K562 (cell line): ENCODE results near the gene C1QTNF5. TPM values are rescaled to one million over a fixed set of nuclear protein-coding genes. Genes with fewer than 3 reads are reported as not detected.

Experiments
- ARID2 ChIP-seq: fragments of 450-650 bp; IDR thresholded peaks from 2 replicates; pipeline ENCODE4 v1.6.1; 2017; ENCODE audit warnings: antibody characterized with exemption, mild to moderate bottlenecking
- ATF1 ChIP-seq, 2 experiments: fragments of 450-650 bp in 1 of 2; IDR thresholded peaks; 2 replicates each; pipeline ENCODE4 v1.6.1; 2016; ENCODE audit warnings: missing compliant biosample characterization in 1 of 2, missing genetic modification characterization in 1 of 2
- BDP1 ChIP-seq: IDR thresholded peaks from 3 replicates; pipeline ENCODE4 v1.6.1; 2011; ENCODE audit not compliant: insufficient read length, insufficient read depth
- CBFA2T2 ChIP-seq: fragments of 450-650 bp; conservative IDR thresholded peaks from 2 replicates; pipeline ENCODE4 v1.6.1; 2017; ENCODE audit warnings: mild to moderate bottlenecking
- E2F5 ChIP-seq: sonication (generic); formaldehyde crosslinking; IDR thresholded peaks from 2 replicates; pipeline ENCODE4 v1.8.0; 2022; ENCODE audit warnings: mild to moderate bottlenecking, missing genetic modification reagents
- ELF1 ChIP-seq: fragments of 200-800 bp; sonication (Bioruptor generic); IDR thresholded peaks from 2 replicates; pipeline ENCODE4 v1.6.1; 2016; ENCODE audit warnings: missing genetic modification characterization, missing compliant biosample characterization
- ELF4 ChIP-seq: fragments of 450-650 bp; formaldehyde crosslinking; IDR thresholded peaks from 2 replicates; pipeline ENCODE4 v1.4.0; 2022; ENCODE audit warnings: missing genetic modification characterization
- ERF ChIP-seq: fragments of 450-650 bp; formaldehyde crosslinking; IDR thresholded peaks from 2 replicates; pipeline ENCODE4 v1.4.0; 2020; ENCODE audit warnings: mild to moderate bottlenecking, mixed read lengths
- FOXA1 ChIP-seq: fragments of 450-650 bp; IDR thresholded peaks from 2 replicates; pipeline ENCODE4 v1.6.1; 2016; ENCODE audit warnings: mild to moderate bottlenecking, borderline replicate concordance
- GATAD2A ChIP-seq: fragments of 450-650 bp; IDR thresholded peaks from 2 replicates; pipeline ENCODE4 v1.6.1; 2017
- HDAC2 ChIP-seq: fragments of 450-650 bp; IDR thresholded peaks from 2 replicates; pipeline ENCODE4 v1.6.1; 2016; ENCODE audit warnings: mild to moderate bottlenecking
- HNRNPL ChIP-seq: fragments of 200-400 bp; formaldehyde crosslinking; IDR thresholded peaks from 2 replicates; pipeline ENCODE4 v1.6.1; 2017; ENCODE audit warnings: low read depth, mild to moderate bottlenecking, low read length
- HNRNPLL ChIP-seq: fragments of 200-400 bp; formaldehyde crosslinking; IDR thresholded peaks from 2 replicates; pipeline ENCODE4 v1.6.1; 2017; ENCODE audit warnings: low read length, low read depth, mild to moderate bottlenecking; ENCODE audit not compliant: poor library complexity, severe bottlenecking
- LEF1 ChIP-seq: fragments of 450-650 bp; IDR thresholded peaks from 2 replicates; pipeline ENCODE4 v1.6.1; 2016; ENCODE audit warnings: mild to moderate bottlenecking
- MAFK ChIP-seq: IDR thresholded peaks from 2 replicates; pipeline ENCODE4 v1.6.1; 2011; ENCODE audit warnings: low read length, improper control_type of control experiment
- MCM5 ChIP-seq: fragments of 450-650 bp; IDR thresholded peaks from 2 replicates; pipeline ENCODE4 v1.6.1; 2016; ENCODE audit warnings: low read depth
- MITF ChIP-seq: IDR thresholded peaks from 2 replicates; pipeline ENCODE4 v1.6.1; 2014; ENCODE audit warnings: antibody characterized with exemption
- NEUROD1 ChIP-seq: fragments of 150-350 bp; IDR thresholded peaks from 2 replicates; pipeline ENCODE4 v1.6.1; 2014; ENCODE audit warnings: borderline replicate concordance, low read length, low read depth; ENCODE audit not compliant: partially characterized antibody
- NFATC3 ChIP-seq: fragments of 450-650 bp; IDR thresholded peaks from 2 replicates; pipeline ENCODE4 v1.6.1; 2017; ENCODE audit warnings: mild to moderate bottlenecking
- PHF20 ChIP-seq: fragments of 450-650 bp; IDR thresholded peaks from 2 replicates; pipeline ENCODE4 v1.6.1; 2018; ENCODE audit not compliant: partially characterized antibody
- POLR2B ChIP-seq: fragments of 450-650 bp; IDR thresholded peaks from 2 replicates; pipeline ENCODE4 v1.6.1; 2018; ENCODE audit warnings: low read depth; ENCODE audit not compliant: partially characterized antibody
- RBM22 ChIP-seq: fragments of 200-400 bp; formaldehyde crosslinking; IDR thresholded peaks from 2 replicates; pipeline ENCODE4 v1.6.1; 2018; ENCODE audit warnings: low read length, low read depth; ENCODE audit not compliant: poor library complexity, severe bottlenecking
- SAFB ChIP-seq: fragments of 200-400 bp; formaldehyde crosslinking; IDR thresholded peaks from 2 replicates; pipeline ENCODE4 v1.6.1; 2017; ENCODE audit warnings: low read depth, low read length, borderline replicate concordance
- SMARCC2 ChIP-seq: fragments of 450-650 bp; IDR thresholded peaks from 2 replicates; pipeline ENCODE4 v1.6.1; 2017; ENCODE audit warnings: antibody characterized with exemption, moderate library complexity, mild to moderate bottlenecking, low read depth
- YY1 ChIP-seq, 3 experiments: IDR thresholded peaks; 2 replicates each; pipeline ENCODE4 v1.6.1; 2011; ENCODE audit warnings: low read length in 2 of 3, mild to moderate bottlenecking in 2 of 3, moderate library complexity in 2 of 3, borderline replicate concordance in 1 of 3, control low read depth in 1 of 3, low read depth in 1 of 3; ENCODE audit not compliant: insufficient read depth in 3 of 3, insufficient replicate concordance in 2 of 3, control insufficient read depth in 1 of 3, insufficient read length in 1 of 3; ENCODE audit errors: extremely low read depth in 1 of 3
- ZNF143 ChIP-seq: sonication (generic); formaldehyde crosslinking; IDR thresholded peaks from 2 replicates; pipeline ENCODE4 v1.9.0; 2022; ENCODE audit warnings: mild to moderate bottlenecking, missing genetic modification reagents
- polyA plus RNA-seq, 8 experiments: library from polyadenylated mRNA; depleted of rRNA in 4 of 8; stranded (reverse) in 5 of 8; unstranded in 3 of 8; fragments of >200 nt; fragmentation: Nextera tagmentation in 2 of 8; fragmentation: Illumina TruSeq in 1 of 8; extraction: Ambion mirVana in 2 of 8; extraction: Trizol in 1 of 8; gene quantifications; 2 replicates each; pipeline versions ENCODE4 v1.2.1 to v1.2.3, GENCODE V29; 2011 to 2014; ENCODE audit warnings: inconsistent platforms in 1 of 8, missing spikeins in 1 of 8
- total RNA-seq, 7 experiments: library from RNA; depleted of rRNA in 6 of 7; stranded (reverse); fragments of >200 nt in 6 of 7; fragmentation: Illumina TruSeq in 2 of 7; extraction: Trizol in 2 of 7; gene quantifications; 2 replicates each; pipeline versions ENCODE4 v1.2.1 to v1.2.3, GENCODE V29; 2011 to 2021; ENCODE audit warnings: low replicate concordance in 1 of 7
- TF ChIP-seq, protein P1 (sequence below): sonication (generic); formaldehyde crosslinking; IDR thresholded peaks from 2 replicates; pipeline ENCODE4 v1.8.0; 2022; ENCODE audit warnings: missing genetic modification reagents, mild to moderate bottlenecking, moderate library complexity, borderline replicate concordance

Gene C1QTNF5
- total and polyA plus RNA-seq, 9 of the 15 experiments (the other 6 are each of a cell fraction or from before 2014, with no cell fraction given) = 0.07 to 0.76 (median 0.24) TPM; not detected in 1

GRCh38 chr11:119339589-119340334 is 921 bp downstream of the C1QTNF5 start (continued):
- TF ChIP-seq NEUROD1 (no peak), ERF (CRISPR knock-in tag) (no peak), ELF1 (tag) (no peak), MITF (no peak), CBFA2T2 (0 out of 2 replicates have a peak, but pooled peaks have one; percentile 2), SMARCC2 (no peak), POLR2B (no peak), MAFK (no peak), HNRNPLL (no peak), RBM22 (peak; percentile 35), ELF4 (CRISPR knock-in tag) (no peak), MCM5 (no peak), ZNF143 (CRISPR knock-in tag) (no peak), HDAC2 (no peak), NFATC3 (no peak), SAFB (no peak), BDP1 (no peak), YY1 (IDR thresholded peaks at IDR 0.05; ENCODE audit: borderline replicate concordance in 1 of 3, control insufficient read depth in 1 of 3, extremely low read depth in 1 of 3, insufficient read depth in 3 of 3, insufficient read length in 1 of 3, insufficient replicate concordance in 2 of 3, low read depth in 1 of 3, low read length in 2 of 3) (peak in 2 of 3 experiments; percentile 37 to 41), PHF20 (peak; percentile 49), HNRNPL (peak; percentile 13; the same call in 1 of the 2 replicates), ATF1 (CRISPR knock-in tag; IDR thresholded peaks at IDR 0.05) (no peak), ATF1 (tag; IDR thresholded peaks at IDR 0.05) (peak; percentile 50; the same call in 1 of the 2 replicates), E2F5 (CRISPR knock-in tag) (no peak), LEF1 (no peak), FOXA1 (no peak), ARID2 (no peak), GATAD2A (peak; percentile 92)
- TF ChIP-seq, protein P1, sequence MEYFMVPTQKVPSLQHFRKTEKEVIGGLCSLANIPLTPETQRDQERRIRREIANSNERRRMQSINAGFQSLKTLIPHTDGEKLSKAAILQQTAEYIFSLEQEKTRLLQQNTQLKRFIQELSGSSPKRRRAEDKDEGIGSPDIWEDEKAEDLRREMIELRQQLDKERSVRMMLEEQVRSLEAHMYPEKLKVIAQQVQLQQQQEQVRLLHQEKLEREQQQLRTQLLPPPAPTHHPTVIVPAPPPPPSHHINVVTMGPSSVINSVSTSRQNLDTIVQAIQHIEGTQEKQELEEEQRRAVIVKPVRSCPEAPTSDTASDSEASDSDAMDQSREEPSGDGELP (CRISPR knock-in tag) = peak; percentile 41; the same call in 1 of the 2 replicates
